GM19467 (cell line): ENCODE data around the gene GRB2.
"Not testable (repeated sequence)": the region's sequence is repeated elsewhere in the genome, so short reads cannot be mapped to it uniquely, and the experiment has no call there.

Experiments
- ATAC-seq: cut with Tn5 transposase; IDR thresholded peaks from one replicate; pipeline ENCODE4 v1.9.1; 2021; ENCODE audit warnings: mild to moderate bottlenecking, moderate library complexity; ENCODE audit not compliant: unreplicated experiment

The GRB2 gene

DNA sequence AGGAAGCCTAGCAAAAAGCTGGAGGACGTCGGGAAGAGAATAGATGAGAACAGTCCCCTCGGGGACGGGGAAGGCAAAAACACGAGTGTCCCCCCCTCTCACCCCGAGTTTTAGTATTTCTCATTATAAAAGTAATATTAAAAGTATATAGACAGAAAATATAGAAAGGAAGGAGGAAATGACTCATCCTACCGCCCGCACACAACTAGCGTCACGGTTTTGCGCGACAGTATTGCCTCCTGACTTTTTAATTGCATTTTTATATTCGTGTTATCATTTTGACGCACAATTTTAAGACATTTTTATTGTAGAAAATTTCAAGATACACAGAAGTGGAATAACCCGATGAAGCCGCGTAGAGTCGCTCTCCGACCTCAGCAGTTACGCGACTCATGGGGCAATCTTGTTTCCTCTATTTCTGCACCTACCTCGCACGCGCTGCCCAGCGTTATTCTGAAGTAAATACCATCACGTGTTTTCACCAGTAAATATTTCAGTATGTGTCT lies 115.6 kb downstream of the GRB2 start:
- ATAC-seq: peak; percentile 21

DNA sequence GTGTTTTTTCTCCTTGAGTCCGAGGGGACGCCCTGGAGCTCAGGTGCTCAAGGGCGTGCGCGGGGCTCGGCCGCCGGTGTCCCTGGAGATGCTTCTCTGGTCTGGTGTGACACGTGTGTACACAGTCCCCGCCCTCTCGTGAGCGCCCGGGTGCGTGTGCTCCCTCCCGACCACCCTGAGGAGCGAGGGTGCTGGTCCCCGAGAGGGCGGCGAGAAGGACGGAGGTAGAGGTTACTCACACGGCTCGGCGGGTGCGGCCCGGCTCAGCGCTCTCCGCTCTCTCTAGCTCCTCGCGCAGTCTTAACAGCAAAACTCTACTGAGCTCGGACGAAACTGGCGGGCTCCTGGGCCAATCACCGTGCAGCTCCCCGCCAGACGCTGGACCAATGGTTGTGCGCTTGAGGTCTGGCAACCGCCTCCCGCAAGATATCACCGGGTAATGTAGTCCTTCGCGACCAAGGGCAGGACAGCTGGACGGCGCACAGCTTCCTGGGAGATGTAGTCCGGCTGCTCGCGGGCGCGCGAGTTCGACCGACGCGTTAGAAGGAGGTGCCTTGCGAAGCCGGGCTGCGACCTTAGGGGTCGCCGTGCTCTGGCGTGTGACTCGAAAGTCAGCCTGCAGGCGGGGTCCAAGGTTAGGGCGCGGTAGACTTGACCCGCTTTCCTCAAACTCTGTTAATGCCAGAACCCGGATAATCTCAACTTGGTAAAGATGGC lies 116.2 kb downstream of the GRB2 start, which contains the start of gene SLC25A19:
TSS of gene SLC25A19 (minus strand) at position 319 of the 717 bp plus-strand sequence. CDS start 2,669 bp downstream, outside the sequence.
- peak; percentile 90 for ATAC-seq

DNA sequence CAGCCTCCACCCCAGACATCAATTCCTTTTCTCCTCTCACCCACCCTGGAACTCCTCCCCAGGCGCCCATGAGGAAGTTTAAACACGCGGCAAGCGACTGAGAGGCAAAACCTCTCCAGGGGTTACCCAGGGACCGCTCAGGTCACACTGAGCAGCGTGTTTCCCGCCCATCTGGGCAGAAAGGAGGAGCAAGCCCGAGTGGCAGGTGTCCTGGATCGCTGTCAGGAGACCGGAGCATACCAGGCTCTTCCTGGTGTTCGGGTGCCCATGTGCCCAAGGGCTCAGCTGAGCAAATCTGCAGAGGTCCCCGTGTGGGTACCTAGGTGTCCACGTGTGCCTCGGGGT lies 116.7 kb downstream of the GRB2 start:
- ATAC-seq: peak; percentile 11

DNA sequence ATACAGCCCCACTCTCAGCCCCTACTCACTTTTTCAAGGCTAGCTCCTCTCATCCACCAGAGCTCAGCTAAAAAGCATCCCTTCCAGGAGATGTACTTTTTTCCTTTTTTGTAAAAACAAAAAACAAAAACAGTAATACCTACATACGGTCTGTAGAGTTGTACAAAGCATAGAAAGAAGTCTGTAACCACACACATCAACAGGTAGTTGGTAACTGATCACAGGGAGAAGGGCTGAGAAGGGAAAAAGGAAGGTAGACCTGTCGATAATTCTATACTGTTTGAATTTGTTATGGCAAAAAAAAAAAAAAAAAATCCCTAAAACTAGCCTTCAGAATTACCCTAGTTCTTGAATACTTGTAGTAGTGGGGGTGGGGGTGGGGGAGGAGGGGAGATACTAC lies 117.1 kb downstream of the GRB2 start:
- ATAC-seq: no peak

DNA sequence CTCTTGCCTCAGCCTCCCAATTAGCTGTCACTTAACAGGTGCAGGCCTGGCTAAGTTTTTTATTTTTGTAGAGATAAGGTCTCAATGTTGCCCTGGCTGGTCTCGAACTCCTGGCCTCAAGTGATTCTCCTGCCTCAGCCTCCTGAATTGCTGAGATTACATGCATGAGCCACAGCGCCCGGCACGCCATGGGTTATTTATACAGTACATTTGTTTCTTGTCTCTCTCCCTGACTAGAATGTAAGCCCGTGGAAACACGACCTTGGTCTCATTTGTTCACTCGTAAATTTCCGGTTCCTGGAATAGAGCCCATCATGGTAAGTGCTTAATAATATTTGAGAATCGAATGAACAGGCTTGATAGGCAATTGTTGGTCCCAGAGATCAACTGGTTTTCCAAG lies 118.3 kb downstream of the GRB2 start:
- no peak for ATAC-seq

DNA sequence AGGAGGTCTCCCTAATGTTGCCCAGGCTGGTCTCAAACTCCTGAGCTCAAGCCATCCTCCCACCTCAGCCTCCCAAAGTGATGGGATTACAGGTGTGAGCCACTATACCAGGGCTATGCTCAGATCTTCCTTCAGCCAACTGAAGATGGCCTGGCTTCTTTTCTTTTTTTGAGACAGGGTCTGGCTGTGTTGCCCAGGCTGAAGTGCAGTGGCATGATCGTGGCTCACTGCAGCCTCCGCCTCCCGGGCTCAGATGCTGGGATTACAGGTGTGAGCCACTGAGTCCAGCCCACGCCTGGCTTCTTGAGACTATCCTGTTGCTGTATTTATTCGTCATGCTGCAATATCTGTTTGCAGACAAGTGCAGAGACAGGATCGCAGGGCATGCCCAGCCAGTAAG lies 120.4 kb downstream of the GRB2 start:
- no peak for ATAC-seq

DNA sequence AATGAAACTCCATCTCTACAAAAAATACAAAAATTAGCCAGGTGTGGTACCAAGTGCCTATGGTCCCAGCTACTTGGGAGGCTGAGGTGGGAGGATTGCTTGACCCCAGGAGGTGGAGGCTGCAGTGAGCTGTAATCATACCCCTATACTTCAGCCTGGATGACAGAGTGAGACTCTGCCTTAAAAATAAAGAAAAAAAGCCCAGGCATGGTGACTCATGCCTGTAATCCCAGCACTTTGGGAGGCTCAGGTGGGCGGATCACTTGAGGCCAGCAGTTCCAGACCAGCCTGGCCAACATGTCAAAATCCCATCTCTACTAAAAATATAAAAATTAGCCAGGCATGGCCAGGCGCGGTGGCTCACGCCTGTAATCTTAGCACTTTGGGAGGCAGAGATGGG lies 125.3 kb downstream of the GRB2 start:
- ATAC-seq: not testable (repeated sequence)

DNA sequence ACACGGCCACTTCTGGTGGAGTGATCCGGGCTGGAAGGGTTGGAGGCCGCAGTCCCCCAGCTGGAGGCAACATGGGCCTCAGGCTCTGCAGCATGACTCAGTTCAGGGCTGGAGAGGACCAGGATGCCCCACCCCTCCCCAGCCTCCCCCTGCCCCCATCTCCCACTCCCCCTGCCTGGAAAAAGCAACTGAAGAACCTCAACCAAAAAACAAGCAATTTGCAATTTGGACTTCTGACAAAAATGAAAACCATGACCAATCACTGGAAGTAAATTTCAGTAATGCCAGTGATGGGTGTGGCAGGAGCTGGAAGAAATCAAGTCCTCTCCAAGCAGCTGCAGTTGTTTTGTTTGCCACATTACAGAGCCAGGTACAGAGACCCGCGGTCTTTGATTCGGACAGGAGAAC lies 127.8 kb downstream of the GRB2 start:
- no peak for ATAC-seq

DNA sequence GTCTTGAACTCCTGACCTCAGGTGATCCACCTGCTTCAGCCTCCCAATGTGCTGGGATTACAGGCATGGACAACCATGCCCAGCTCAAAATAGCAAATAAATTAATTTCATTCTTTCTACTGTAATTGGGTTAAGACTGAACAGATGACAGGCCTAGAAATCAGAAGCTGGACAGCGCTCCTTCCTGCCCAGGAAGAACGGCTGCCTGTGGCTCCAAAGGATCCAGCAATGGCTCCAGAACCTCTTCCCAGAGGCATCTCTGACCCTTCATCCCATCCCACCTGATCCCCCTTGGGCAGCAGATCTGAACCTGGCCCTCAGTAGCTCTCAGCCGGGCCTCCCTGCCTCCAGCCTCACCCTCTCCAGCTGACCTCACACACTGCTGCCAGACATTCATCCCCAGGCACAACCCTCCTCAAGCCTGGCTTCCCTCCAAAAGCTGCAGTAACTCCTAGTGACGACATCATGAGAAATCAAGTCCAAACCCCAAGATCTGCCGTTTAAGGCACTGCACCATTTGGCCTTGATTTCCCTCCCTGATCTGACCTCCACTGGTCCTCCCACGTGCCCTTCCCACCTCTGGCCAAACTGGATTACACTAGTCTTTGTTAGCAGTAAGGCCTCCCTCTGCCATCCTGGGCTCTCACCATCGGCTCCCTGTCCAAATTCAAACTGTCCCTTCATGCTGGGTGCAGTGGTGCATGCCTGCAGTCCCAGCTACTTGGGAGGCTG lies 131.3 kb downstream of the GRB2 start:
- no peak for ATAC-seq

DNA sequence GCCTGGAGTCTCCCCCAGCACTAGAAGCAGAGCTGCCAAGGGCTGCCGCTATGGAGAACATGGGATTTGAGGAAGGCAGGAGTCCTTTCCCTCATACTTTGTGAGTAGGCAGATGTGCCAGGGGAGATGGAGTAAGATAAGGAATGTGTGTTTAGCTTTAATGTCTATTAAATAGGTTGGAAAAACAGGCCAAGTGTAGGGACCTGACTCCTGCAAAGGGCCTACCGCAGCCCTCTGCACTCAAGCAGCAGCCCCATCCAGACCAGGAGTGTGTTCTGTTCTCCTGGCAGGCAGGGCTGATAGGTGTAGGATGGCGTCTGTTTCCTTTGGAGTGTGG lies 132.7 kb downstream of the GRB2 start:
- ATAC-seq: no peak

DNA sequence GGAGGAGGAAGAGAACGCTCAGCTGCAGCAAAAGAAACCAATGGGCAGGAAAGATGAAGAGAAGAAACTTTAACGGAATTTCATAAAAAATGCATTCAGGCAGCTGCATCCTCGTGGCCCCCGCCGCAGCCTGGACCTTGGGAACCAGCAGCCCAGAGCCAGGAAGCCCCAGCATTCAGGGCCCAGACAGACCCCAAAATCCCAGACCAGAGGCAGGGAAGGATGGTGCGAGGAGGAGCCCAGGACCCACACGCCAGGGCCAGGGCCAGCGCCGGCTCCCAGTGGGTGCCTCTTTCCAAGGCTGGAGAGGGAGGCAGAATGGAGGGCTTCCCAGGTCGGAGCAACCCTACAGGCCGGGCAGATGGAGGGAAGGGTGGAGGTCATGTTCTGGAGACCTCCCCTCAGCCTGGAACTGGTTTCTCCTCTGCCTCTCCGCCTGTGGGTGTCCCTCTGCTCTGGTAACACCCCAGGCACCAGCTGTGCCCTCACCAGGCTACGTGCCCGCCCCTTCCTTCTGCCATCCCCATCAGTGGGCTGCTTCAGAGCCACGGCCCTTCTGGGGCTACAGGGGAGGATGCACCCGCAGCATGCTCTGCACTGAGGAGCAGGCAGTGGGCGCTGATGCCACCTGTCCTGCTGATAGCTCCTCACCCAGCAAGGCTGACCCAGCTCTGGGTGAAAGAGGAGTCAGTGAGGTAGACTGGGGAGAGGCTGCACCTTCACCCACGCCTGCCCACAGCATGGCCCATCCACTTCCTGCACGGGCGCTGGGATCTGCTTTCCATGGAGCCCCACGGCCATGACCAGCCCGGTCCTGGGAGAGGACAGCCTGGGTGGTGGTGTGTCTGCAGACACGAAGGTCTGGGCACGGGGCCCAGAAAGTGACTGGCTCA lies 133.3 kb downstream of the GRB2 start:
- no peak for ATAC-seq

DNA sequence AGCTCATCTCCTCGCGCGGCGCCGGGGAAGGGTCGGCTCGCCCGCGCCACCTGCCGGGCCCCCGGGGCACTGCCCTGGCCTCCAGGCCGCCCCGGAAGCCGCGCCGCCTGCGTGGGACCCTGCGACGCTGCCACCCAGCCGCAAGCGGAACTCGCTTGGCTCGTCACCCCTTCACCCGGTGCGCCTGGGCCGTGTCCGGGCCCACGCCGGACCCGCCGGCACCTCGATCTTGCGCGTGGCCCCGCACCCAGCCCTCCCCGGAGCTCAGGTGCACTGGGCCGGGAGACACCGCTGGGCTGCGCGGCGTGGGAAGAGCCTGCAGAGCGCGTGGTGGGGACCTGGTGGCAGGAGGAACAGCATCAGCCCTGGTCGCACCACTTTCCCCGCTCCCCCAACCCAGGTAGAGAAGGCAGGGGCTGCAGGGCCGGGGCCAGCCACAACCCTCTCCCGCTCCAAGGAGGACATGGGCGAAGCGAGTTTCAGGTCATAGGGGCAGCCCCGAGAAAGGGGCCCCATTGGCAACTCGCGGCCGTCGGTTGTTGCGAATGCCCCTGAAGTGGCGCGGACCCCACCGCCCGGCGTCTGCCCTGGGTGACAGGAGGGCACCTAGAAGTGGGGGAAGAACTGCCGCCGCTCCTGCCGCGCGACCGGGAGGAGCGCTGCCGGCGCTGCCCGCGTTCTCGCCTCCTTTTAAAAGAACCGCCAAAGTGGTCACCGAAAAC lies 134.1 kb downstream of the GRB2 start:
- ATAC-seq: peak; percentile 59

DNA sequence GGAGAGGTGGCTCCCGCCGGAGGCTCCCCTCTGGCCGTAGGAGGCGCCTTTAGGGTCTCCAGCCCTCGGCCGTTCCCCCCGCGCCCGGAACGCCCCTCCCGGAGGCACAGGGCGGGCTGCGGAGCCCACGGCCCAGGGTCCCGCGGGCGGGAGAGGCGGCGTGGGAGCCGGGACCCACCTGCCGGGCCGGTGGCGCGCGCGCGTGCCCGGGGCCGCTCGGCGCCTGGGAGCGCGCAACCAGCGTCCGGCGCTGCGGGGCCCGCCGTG lies 134.6 kb downstream of the GRB2 start, which contains the start of gene MIF4GD:
TSS of gene MIF4GD (minus strand) at position 266 of the 267 bp plus-strand sequence. CDS start 1,036 bp downstream, outside the sequence.
- no peak for ATAC-seq

DNA sequence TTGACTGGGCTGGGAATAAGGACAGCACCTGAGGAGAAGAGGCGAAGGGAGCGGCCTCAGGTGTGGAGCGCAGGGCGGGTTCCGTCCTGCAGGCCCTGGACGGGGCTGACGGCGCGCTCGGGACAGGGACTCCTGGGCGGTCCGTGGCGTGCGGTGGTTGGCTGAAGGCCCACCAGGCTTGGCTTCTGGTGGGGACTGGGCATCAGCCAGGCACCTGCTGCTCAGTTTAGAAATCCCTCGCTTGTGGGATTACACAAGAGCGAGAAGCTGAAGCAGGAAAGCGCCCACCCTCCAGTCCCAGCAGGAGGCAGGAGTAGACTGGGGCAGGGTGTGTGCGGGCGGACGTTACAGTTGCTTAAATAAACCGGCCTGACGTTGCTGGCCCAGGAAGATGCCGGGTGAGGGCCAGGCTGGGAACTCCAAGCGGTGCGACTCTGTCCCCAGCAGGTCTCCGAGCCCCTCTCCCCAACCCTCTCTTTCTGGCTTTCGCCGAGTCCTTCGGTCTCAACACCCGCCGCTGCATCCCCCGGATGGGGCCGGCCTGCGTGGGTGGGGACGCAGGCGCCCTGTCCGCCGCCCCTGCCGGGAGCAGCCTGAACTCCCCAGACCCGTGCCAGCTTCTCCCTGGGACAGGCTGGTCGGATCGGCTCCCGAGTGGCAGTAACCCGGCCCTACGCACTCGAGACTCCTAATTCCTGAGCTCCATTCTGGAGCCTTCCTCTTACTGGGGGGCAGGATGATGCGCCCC lies 135.1 kb downstream of the GRB2 start:
- peak; percentile 21 for ATAC-seq

DNA sequence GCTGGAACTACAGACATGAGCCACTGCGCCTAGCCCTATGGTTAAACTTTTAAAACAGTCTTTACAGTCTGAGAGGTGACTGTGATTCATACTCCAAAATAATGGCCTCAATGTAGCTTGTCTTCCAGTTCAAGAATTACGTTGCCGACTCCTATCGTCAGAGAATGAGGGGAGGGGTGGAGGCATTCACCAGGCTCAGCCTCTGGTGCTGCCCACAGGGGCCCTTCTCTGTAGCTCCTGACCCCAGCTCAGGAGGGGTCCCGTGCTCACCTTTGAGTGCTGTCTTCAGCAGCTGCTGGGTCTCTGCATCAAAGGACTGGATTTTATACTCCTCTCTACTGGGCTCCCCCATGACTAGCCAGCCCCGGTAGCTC lies 135.6 kb downstream of the GRB2 start:
- no peak for ATAC-seq
